Epithelial cell of proximal tubule (primary cell): ENCODE measurements around the gene THAP8. TPM values are rescaled to one million over a fixed set of nuclear protein-coding genes. Genes with fewer than 3 reads are reported as not detected.
"Not testable (repeated sequence)": the region's sequence is repeated elsewhere in the genome, so short reads cannot be mapped to it uniquely, and the experiment has no call there.

Experiments
- DNase-seq: peaks from one replicate; pipeline ENCODE4 v3.0.0-alpha.2; 2011; ENCODE audit warnings: low read depth
- H3K4me3 ChIP-seq: 2 replicates; pipeline ENCODE4 v1.5.1; 2011; ENCODE audit warnings: low read depth, mild to moderate bottlenecking, low read length
- CTCF ChIP-seq: conservative IDR thresholded peaks from 2 replicates; pipeline ENCODE4 v1.5.1; 2012; ENCODE audit warnings: low read depth, mild to moderate bottlenecking, low read length
- total RNA-seq: library from RNA; depleted of rRNA; stranded (reverse); fragments of >200 nt; gene quantifications from 2 replicates; pipeline ENCODE4 v1.2.3, GENCODE V29; 2015

THAP8 gene
- total RNA-seq, 1 donor from 2014 or later, result 7.0 TPM

- no peak for TF ChIP-seq CTCF
- no peak for DNase-seq
Measured at GRCh38 chr19:36046443-36047050, 7.5 kb downstream of the THAP8 start.

GRCh38 chr19:36043952-36044351 is 10.1 kb downstream of the THAP8 start:
- no peak overlapping the region for H3K4me3 ChIP-seq
- no peak for DNase-seq
- TF ChIP-seq CTCF, result no peak

More at GRCh38 chr19:36046443-36047050, 7.5 kb downstream of the THAP8 start:
- H3K4me3 ChIP-seq, result no peak overlapping the region

- no peak for TF ChIP-seq CTCF
- no peak overlapping the region for H3K4me3 ChIP-seq
- DNase-seq, result peak; percentile 68
Measured at GRCh38 chr19:36041831-36042230, 12.3 kb downstream of the THAP8 start.

GRCh38 chr19:36041092-36041491 is 13.0 kb downstream of the THAP8 start:
- not testable (repeated sequence) for H3K4me3 ChIP-seq, DNase-seq

- no peak overlapping the region for H3K4me3 ChIP-seq
- TF ChIP-seq CTCF, result no peak
- no peak for DNase-seq
Measured at GRCh38 chr19:36040495-36040894, 13.6 kb downstream of the THAP8 start.

- peak within 1 kb of the TSS; percentile 71 for H3K4me3 ChIP-seq
- TF ChIP-seq CTCF, result peak; percentile 3
- DNase-seq, result no peak
Measured at GRCh38 chr19:36032251-36033104, 21.6 kb downstream of the THAP8 start, which contains the start of gene CLIP3. Gene CLIP3 (minus strand): TSS chr19:36032873. CDS start chr19:36032357, 516 bp downstream.

GRCh38 chr19:36031308-36031707 is 22.8 kb downstream of the THAP8 start:
- no peak for DNase-seq
- no peak for TF ChIP-seq CTCF
- peak overlapping the region; percentile 10 for H3K4me3 ChIP-seq
